Measurements from ENCODE around the gene FERMT3.

Gene FERMT3

GRCh38 chr11:64262271-64263002, 55.9 kb downstream of the FERMT3 start:
- TF ChIP-seq CTCF (IDR thresholded peaks at IDR 0.05; ENCODE audit: low read depth, low read length, poor library complexity, severe bottlenecking) (no peak), EZH2phosphoT487 (IDR thresholded peaks at IDR 0.05; ENCODE audit: borderline replicate concordance, low read length) (no peak)
- no peak overlapping the region for H3K27ac ChIP-seq (ENCODE audit: low read depth, low read length)

DNA sequence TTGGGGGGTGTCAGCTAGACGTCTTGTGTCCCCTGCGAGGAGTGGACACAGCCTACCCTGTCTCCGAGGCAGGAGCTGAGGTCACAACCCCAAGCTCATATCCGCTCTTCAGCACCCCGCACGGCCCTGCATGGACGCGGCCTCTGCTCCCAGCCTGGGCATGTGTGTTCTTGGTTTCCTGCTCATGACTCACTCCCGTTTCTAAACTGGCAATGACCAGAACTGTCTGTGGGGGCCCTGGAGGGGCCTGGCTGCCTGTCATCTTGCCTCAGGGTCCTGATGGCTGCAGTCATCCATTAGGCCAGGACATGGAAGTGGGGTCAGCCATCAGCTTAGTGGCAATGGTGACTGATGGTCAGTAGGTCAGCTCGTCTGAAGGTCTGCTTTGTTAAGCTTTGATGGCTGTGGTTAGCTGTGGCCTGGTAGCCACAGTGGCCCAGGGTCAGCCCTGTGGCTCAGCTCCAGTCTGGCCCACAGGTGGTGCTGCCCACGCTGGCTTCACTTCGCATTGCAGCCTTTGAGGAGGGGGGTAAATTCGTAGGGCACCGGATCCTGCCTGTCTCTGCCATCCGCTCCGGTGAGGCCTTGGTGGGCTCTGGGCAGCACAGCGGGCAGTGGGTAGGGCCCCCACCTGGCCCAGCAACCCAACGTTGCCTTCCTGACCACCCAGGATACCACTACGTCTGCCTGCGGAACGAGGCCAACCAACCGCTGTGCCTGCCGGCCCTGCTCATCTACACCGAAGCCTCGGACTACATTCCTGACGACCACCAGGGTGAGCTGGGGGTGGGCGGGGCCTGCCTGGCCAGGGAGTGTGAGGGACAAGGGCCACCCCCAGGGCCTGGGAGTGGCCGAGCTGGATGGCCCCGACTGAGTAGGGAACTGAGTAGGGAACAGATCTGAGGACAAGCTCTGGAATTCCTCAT, 56.8 kb downstream of the FERMT3 start:
- Histone ChIP-seq H3K9me2 (replicated peaks; ENCODE audit: control insufficient read depth, low read length) (no peaks in the 10 kb centered on the region), H3K4me2 (ENCODE audit: low read length) (no peak overlapping the region), H4K20me1 (ENCODE audit: control insufficient read depth, insufficient read depth, low read depth, low read length) (no peaks in the 10 kb centered on the region), H3K36me3 (ENCODE audit: control insufficient read depth, low read length) (peaks cover 37% of the 10 kb centered on the region), H3F3A (ENCODE audit: control insufficient read depth, insufficient read depth) (no peaks in the 10 kb centered on the region), H3K79me2 (ENCODE audit: control insufficient read depth, low read length) (peaks cover 1% of the 10 kb centered on the region), H3K4me1 (ENCODE audit: control insufficient read depth, low read length) (peaks cover 7% of the 10 kb centered on the region), H3K27me3 (ENCODE audit: control insufficient read depth, low read length) (no peaks in the 10 kb centered on the region), H3K27ac (ENCODE audit: low read depth, low read length) (no peak overlapping the region), H3K9me3 (ENCODE audit: control insufficient read depth, insufficient read depth, low read length) (no peaks in the 10 kb centered on the region), H3K4me3 (ENCODE audit: low read length) (no peak overlapping the region)
- TF ChIP-seq EZH2phosphoT487 (IDR thresholded peaks at IDR 0.05; ENCODE audit: borderline replicate concordance, low read length) (no peak), CTCF (IDR thresholded peaks at IDR 0.05; ENCODE audit: low read depth, low read length, poor library complexity, severe bottlenecking) (no peak)

More at GRCh38 chr11:64262271-64263002, 55.9 kb downstream of the FERMT3 start:
- Histone ChIP-seq H3K4me1 (ENCODE audit: control insufficient read depth, low read length) (no peaks in the 10 kb centered on the region), H3K27me3 (ENCODE audit: control insufficient read depth, low read length) (no peaks in the 10 kb centered on the region), H3K79me2 (ENCODE audit: control insufficient read depth, low read length) (no peaks in the 10 kb centered on the region), H3K36me3 (ENCODE audit: control insufficient read depth, low read length) (peaks cover 39% of the 10 kb centered on the region), H4K20me1 (ENCODE audit: control insufficient read depth, insufficient read depth, low read depth, low read length) (no peaks in the 10 kb centered on the region), H3F3A (ENCODE audit: control insufficient read depth, insufficient read depth) (no peaks in the 10 kb centered on the region), H3K4me3 (ENCODE audit: low read length) (no peak overlapping the region), H3K9me3 (ENCODE audit: control insufficient read depth, insufficient read depth, low read length) (no peaks in the 10 kb centered on the region), H3K4me2 (ENCODE audit: low read length) (no peak overlapping the region), H3K9me2 (replicated peaks; ENCODE audit: control insufficient read depth, low read length) (no peaks in the 10 kb centered on the region)

GRCh38 chr11:64263947-64264317, 57.4 kb downstream of the FERMT3 start:
- Histone ChIP-seq H3K4me2 (ENCODE audit: low read length) (no peak overlapping the region), H3K27ac (ENCODE audit: low read depth, low read length) (no peak overlapping the region), H4K20me1 (ENCODE audit: control insufficient read depth, insufficient read depth, low read depth, low read length) (no peaks in the 10 kb centered on the region), H3K36me3 (ENCODE audit: control insufficient read depth, low read length) (peaks cover 35% of the 10 kb centered on the region), H3F3A (ENCODE audit: control insufficient read depth, insufficient read depth) (no peaks in the 10 kb centered on the region), H3K9me2 (replicated peaks; ENCODE audit: control insufficient read depth, low read length) (no peaks in the 10 kb centered on the region), H3K27me3 (ENCODE audit: control insufficient read depth, low read length) (no peaks in the 10 kb centered on the region), H3K4me3 (ENCODE audit: low read length) (no peak overlapping the region), H3K79me2 (ENCODE audit: control insufficient read depth, low read length) (peaks cover 8% of the 10 kb centered on the region), H3K4me1 (ENCODE audit: control insufficient read depth, low read length) (peaks cover 13% of the 10 kb centered on the region), H3K9me3 (ENCODE audit: control insufficient read depth, insufficient read depth, low read length) (no peaks in the 10 kb centered on the region)
- no peak for TF ChIP-seq EZH2phosphoT487 (IDR thresholded peaks at IDR 0.05; ENCODE audit: borderline replicate concordance, low read length)
